ENCODE measurements around the gene OR3A3.

Gene OR3A3

DNA sequence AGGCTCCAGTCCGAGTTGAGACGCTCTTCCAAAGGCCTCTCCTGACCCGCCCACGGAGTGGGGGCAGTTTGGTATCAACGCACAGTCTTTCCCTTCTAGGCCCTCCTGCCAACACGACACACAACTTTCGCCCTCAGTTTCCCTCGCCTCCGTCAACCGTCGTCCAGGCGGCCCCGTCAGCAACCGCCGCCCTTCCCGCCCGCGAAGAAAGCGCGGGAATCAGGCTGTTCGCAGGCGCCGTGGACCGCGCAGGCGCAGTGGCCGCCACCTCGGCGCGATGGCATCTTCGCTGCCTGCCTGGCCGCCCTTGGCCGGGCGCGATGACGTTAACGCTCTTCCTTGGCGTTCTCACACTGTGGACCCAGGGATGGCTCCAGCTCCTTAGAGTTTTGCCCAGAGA is 60.4 kb downstream of the OR3A3 start, which contains the start of gene SPATA22:
TSS of gene SPATA22 (minus strand) at position 221 of the 400 bp plus-strand sequence. CDS start 2,494 bp downstream, outside the sequence.
- peaks cover 16% of the 10 kb centered on the region for H3K4me1 ChIP-seq
- H3K4me3 ChIP-seq (ENCODE audit: low read depth, low read length) = no peak within 1 kb of the TSS
- H2AFZ ChIP-seq = no peak within 1 kb of the TSS
- no peak within 1 kb of the TSS for H3K9ac ChIP-seq
- H3K27ac ChIP-seq = no peak within 1 kb of the TSS
- H3K36me3 ChIP-seq (ENCODE audit: control insufficient read depth, insufficient read depth, low read length) = no peaks in the 10 kb centered on the region
- no peaks in the 10 kb centered on the region for H3K9me3 ChIP-seq (ENCODE audit: control insufficient read depth, low read length)
- TF ChIP-seq CTCF (IDR thresholded peaks at IDR 0.05) = no peak
- H3K79me2 ChIP-seq = no peaks in the 10 kb centered on the region
- H3K27me3 ChIP-seq (ENCODE audit: control insufficient read depth, insufficient read depth, low read length) = no peaks in the 10 kb centered on the region
- H3K4me2 ChIP-seq (ENCODE audit: low read length) = no peak within 1 kb of the TSS

- Histone ChIP-seq H2AFZ (no peak overlapping the region), H3K36me3 (ENCODE audit: control insufficient read depth, insufficient read depth, low read length) (no peaks in the 10 kb centered on the region), H3K9ac (no peak overlapping the region), H3K4me2 (ENCODE audit: low read length) (no peak overlapping the region), H3K27me3 (ENCODE audit: control insufficient read depth, insufficient read depth, low read length) (no peaks in the 10 kb centered on the region), H3K4me3 (ENCODE audit: low read depth, low read length) (no peak overlapping the region), H3K79me2 (no peaks in the 10 kb centered on the region), H3K9me3 (ENCODE audit: control insufficient read depth, low read length) (no peaks in the 10 kb centered on the region), H3K27ac (no peak overlapping the region), H3K4me1 (peaks cover 16% of the 10 kb centered on the region)
- no peak for TF ChIP-seq CTCF (IDR thresholded peaks at IDR 0.05)
Observed at GRCh38 chr17:3472137-3472536, 61.0 kb downstream of the OR3A3 start.
